ENCODE measurements around the gene MRO.

DNA sequence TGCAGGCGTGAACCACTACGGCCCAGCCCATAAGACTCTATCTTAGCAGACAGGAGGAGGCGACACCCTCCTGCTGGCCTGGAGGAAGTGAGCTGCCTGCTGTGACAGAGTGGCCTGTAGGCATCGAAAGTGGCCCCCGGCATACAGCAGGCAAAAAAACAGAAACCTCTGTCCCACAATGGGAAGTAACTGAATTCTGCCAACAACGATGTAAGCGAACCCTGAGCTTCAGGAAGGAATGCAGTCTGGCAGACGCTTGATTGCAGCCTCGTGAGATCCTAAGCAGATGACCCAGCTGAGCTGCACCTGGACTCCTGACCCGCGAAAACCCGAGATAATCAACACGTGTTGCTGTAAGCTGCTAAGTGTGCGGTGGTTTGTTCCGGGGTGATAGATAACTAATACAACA lies 13.6 kb downstream of the MRO start:
- TF ChIP-seq, protein P1, sequence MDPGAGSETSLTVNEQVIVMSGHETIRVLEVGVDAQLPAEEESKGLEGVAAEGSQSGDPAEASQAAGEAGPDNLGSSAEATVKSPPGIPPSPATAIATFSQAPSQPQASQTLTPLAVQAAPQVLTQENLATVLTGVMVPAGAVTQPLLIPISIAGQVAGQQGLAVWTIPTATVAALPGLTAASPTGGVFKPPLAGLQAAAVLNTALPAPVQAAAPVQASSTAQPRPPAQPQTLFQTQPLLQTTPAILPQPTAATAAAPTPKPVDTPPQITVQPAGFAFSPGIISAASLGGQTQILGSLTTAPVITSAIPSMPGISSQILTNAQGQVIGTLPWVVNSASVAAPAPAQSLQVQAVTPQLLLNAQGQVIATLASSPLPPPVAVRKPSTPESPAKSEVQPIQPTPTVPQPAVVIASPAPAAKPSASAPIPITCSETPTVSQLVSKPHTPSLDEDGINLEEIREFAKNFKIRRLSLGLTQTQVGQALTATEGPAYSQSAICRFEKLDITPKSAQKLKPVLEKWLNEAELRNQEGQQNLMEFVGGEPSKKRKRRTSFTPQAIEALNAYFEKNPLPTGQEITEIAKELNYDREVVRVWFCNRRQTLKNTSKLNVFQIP (CRISPR knock-in tag; IDR thresholded peaks at IDR 0.05; ENCODE audit: borderline replicate concordance, low read depth): no peak
- TF ChIP-seq ISL1 (CRISPR knock-in tag; IDR thresholded peaks at IDR 0.05): no peak
- TF ChIP-seq, protein P2, sequence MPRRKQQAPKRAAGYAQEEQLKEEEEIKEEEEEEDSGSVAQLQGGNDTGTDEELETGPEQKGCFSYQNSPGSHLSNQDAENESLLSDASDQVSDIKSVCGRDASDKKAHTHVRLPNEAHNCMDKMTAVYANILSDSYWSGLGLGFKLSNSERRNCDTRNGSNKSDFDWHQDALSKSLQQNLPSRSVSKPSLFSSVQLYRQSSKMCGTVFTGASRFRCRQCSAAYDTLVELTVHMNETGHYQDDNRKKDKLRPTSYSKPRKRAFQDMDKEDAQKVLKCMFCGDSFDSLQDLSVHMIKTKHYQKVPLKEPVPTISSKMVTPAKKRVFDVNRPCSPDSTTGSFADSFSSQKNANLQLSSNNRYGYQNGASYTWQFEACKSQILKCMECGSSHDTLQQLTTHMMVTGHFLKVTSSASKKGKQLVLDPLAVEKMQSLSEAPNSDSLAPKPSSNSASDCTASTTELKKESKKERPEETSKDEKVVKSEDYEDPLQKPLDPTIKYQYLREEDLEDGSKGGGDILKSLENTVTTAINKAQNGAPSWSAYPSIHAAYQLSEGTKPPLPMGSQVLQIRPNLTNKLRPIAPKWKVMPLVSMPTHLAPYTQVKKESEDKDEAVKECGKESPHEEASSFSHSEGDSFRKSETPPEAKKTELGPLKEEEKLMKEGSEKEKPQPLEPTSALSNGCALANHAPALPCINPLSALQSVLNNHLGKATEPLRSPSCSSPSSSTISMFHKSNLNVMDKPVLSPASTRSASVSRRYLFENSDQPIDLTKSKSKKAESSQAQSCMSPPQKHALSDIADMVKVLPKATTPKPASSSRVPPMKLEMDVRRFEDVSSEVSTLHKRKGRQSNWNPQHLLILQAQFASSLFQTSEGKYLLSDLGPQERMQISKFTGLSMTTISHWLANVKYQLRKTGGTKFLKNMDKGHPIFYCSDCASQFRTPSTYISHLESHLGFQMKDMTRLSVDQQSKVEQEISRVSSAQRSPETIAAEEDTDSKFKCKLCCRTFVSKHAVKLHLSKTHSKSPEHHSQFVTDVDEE (CRISPR knock-in tag; IDR thresholded peaks at IDR 0.05): no peak
